ENCODE data around the gene RFX1. TPM values are rescaled to one million over a fixed set of nuclear protein-coding genes. Genes with fewer than 3 reads are reported as not detected.

The RFX1 gene
- total RNA-seq, 2 experiments from 2014 or later: 16.0 to 17.8 TPM

DNA sequence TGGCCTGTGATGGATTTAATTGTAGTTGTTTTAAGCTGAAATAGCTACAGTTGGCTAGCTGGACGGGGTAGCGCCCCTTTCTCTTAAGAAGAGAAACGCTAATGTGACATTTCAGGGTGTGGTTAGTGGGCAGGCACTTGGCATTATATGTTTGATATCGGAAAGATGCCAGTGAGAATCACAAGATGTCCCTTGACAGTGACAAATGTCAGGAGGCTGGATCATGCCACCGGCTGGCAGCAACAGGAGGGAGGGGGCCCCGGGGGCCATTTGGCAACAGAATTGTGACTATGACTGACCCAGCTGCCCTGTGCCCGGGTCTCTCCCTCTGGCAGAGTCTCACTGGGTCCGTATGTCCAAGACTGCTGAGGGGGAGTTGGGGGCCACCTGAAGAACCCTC, 49.1 kb downstream of the RFX1 start:
- H3K4me3 Mint-ChIP-seq: no peak overlapping the region
- CTCF ChIA-PET: interaction anchor here (1.2 kb wide), 1 partner anchor 16 kb away, joined by 3 read pairs; no protein-coding TSS in a partner anchor
- peaks cover 22% of the 10 kb centered on the region for H3K36me3 Mint-ChIP-seq
- H3K9me3 Mint-ChIP-seq (ENCODE audit: low read depth): no peaks in the 10 kb centered on the region
- no peaks in the 10 kb centered on the region for H3K27me3 Mint-ChIP-seq
- H3K27ac Mint-ChIP-seq: no peak overlapping the region
- ATAC-seq (no peak), DNase-seq (no peak)
- peaks cover 17% of the 10 kb centered on the region for H3K4me1 Mint-ChIP-seq

DNA sequence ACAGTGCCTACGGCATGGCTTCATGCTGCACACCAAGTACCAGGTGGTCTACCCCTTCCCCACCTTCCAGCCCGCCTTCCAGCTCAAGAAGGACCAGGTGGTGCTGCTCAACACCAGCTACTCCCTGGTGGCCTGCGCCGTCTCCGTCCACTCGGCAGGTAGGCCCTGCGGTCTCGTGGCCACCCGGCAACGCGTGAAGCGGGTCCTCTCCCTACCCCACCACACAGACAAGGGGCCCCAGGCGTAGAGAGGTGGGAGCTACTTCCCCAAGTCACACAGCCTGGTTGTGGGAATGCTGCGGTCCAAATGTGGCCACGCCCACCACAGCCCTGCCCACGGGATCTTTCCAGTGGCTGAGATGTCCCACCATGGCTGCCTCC, 49.8 kb downstream of the RFX1 start:
- Mint-ChIP-seq H3K4me3 (no peak overlapping the region), H3K4me1 (peaks cover 23% of the 10 kb centered on the region), H3K27me3 (no peaks in the 10 kb centered on the region), H3K36me3 (peaks cover 18% of the 10 kb centered on the region), H3K27ac (no peak overlapping the region), H3K9me3 (ENCODE audit: low read depth) (no peaks in the 10 kb centered on the region)
- ATAC-seq: no peak
- DNase-seq: no peak
- CTCF ChIA-PET: interaction anchor here (0.6 to 1.2 kb wide), 2 partner anchors 16 to 119 kb away, joined by 3 read pairs; no protein-coding TSS in a partner anchor

GRCh38 chr19:13955662-13956364, 50.3 kb downstream of the RFX1 start:
- DNase-seq: no peak
- CTCF ChIA-PET: interaction anchor here (0.6 to 1.2 kb wide), 3 partner anchors 17 to 119 kb away, joined by 3 read pairs; no protein-coding TSS in a partner anchor
- Mint-ChIP-seq H3K36me3 (peaks cover 17% of the 10 kb centered on the region), H3K27me3 (no peaks in the 10 kb centered on the region), H3K27ac (no peak overlapping the region), H3K4me3 (no peak overlapping the region), H3K4me1 (peaks cover 23% of the 10 kb centered on the region), H3K9me3 (ENCODE audit: low read depth) (no peaks in the 10 kb centered on the region)
- ATAC-seq: no peak

GRCh38 chr19:13954185-13954584, 51.9 kb downstream of the RFX1 start:
- no peaks in the 10 kb centered on the region for H3K27me3 Mint-ChIP-seq
- peak overlapping the region; percentile 92 for H3K4me3 Mint-ChIP-seq
- H3K9me3 Mint-ChIP-seq (ENCODE audit: low read depth): no peaks in the 10 kb centered on the region
- CTCF ChIA-PET: interaction anchor here (1.1 to 3.8 kb wide), 3 partner anchors 73 to 105 kb away, joined by 7 to 25 read pairs (median 10); no protein-coding TSS in a partner anchor
- peaks cover 14% of the 10 kb centered on the region for H3K36me3 Mint-ChIP-seq
- ATAC-seq (no peak), DNase-seq (no peak)
- peaks cover 23% of the 10 kb centered on the region for H3K4me1 Mint-ChIP-seq
- H3K27ac Mint-ChIP-seq: no peak overlapping the region

GRCh38 chr19:13952931-13953531, 53.1 kb downstream of the RFX1 start:
- ATAC-seq (no peak), DNase-seq (peak; percentile 48)
- peaks cover 23% of the 10 kb centered on the region for H3K4me1 Mint-ChIP-seq
- H3K27ac Mint-ChIP-seq: peak overlapping the region; percentile 75
- CTCF ChIA-PET: interaction anchor here (0.8 to 3.8 kb wide), 14 partner anchors 25 to 395 kb away, joined by 3 to 25 read pairs (median 6); partner anchors contain the start of genes IL27RA and MISP3
- H3K4me3 Mint-ChIP-seq: peak overlapping the region; percentile 92
- H3K36me3 Mint-ChIP-seq: peaks cover 14% of the 10 kb centered on the region
- no peaks in the 10 kb centered on the region for H3K9me3 Mint-ChIP-seq (ENCODE audit: low read depth)
- H3K27me3 Mint-ChIP-seq: no peaks in the 10 kb centered on the region

DNA sequence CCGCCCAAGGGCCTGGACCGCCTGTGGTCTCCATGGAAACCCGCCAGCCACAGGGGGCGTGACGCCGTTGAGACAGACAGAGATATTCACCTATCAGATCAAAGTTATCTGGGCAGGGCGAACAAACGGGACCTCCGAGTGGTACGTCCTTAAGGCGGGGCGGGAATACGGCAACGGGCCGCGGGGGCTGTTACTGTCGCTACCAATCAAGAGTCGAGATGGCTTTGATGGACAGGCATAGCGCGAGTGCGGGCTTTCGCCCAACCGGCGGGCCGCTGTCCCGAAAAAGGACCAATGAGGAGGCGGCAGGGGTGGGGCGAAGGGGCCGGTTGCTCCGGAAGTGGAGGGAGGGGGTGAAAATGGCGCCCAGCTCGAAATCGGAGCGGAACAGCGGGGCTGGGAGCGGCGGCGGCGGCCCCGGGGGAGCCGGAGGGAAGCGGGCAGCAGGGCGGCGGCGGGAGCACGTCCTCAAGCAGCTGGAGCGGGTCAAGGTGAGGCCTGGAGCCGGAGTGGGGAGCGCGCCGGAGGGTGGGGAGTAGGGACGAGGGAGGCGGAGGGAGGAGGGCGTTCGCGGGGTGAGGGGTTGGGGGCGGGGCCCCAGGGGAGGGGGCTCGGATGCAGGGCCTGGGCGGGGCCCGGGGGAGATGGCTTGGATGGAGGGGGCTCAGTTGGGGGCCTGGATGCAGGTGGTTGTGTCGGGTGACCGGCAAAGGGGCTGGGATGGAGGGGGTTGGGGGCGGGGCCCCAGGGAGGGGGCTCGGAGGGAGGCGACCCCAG, 53.8 kb downstream of the RFX1 start, which contains the start of gene DCAF15:
TSS of gene DCAF15 (plus strand) at position 356 of the 777 bp plus-strand sequence. CDS start at position 360, 4 bp downstream.
- ATAC-seq (peak; percentile 99), DNase-seq (peak; percentile 100)
- peaks cover 23% of the 10 kb centered on the region for H3K4me1 Mint-ChIP-seq
- H3K36me3 Mint-ChIP-seq: peaks cover 14% of the 10 kb centered on the region
- peak within 1 kb of the TSS; percentile 92 for H3K4me3 Mint-ChIP-seq
- H3K27ac Mint-ChIP-seq: peak within 1 kb of the TSS; percentile 81
- H3K9me3 Mint-ChIP-seq (ENCODE audit: low read depth): no peaks in the 10 kb centered on the region
- no peaks in the 10 kb centered on the region for H3K27me3 Mint-ChIP-seq
- CTCF ChIA-PET: interaction anchor here (0.6 to 3.8 kb wide), 16 partner anchors 26 to 781 kb away, joined by 3 to 25 read pairs (median 4); partner anchors contain the start of genes IL27RA and MISP3

DNA sequence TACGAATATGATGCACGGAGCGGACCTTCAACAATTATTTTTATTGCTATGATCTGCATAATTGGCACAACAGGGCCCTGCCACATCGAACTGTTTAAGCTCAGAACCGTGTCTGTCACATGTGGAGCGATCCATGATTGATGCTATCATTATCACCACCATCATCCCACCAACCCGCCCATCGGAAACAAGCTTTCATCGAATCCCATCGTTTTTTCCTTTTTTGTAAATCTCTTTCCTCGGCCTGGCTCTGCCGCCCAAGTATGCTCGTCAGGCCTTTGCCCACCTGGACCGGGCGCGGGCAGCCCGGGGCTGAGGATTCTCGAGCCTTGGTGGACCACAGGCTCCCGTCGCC, 54.3 kb downstream of the RFX1 start:
- ATAC-seq (peak; percentile 5), DNase-seq (no peak)
- no peaks in the 10 kb centered on the region for H3K27me3 Mint-ChIP-seq
- peak overlapping the region; percentile 81 for H3K27ac Mint-ChIP-seq
- H3K9me3 Mint-ChIP-seq (ENCODE audit: low read depth): no peaks in the 10 kb centered on the region
- peaks cover 23% of the 10 kb centered on the region for H3K4me1 Mint-ChIP-seq
- H3K4me3 Mint-ChIP-seq: peak overlapping the region; percentile 92
- CTCF ChIA-PET: interaction anchor here (0.6 to 3.8 kb wide), 11 partner anchors 30 to 781 kb away, joined by 3 to 25 read pairs (median 3); partner anchors contain the start of gene IL27RA
- H3K36me3 Mint-ChIP-seq: peaks cover 12% of the 10 kb centered on the region

DNA sequence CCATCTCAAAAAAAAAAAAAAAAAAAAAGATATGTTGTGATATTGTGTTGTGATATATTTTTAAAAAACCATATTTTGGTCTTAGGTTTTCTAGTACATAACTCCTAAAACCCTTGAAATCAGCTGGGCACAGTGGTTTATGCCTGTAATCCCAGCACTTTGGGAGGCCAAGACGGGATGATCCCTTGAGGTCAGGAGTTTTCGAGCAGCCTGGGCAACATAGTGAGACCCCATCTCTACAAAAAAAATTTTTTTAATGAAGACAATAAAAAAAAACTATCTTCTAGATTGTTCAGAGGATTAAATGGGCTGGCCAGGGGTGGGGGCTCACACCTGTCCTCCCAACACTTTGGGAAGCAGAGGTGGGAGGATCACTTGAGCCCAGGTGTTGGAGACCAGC, 55.1 kb downstream of the RFX1 start:
- DNase-seq: no peak
- H3K4me3 Mint-ChIP-seq: no peak overlapping the region
- peaks cover 23% of the 10 kb centered on the region for H3K4me1 Mint-ChIP-seq
- ATAC-seq: no peak
- no peaks in the 10 kb centered on the region for H3K9me3 Mint-ChIP-seq (ENCODE audit: low read depth)
- H3K27ac Mint-ChIP-seq: no peak overlapping the region
- H3K27me3 Mint-ChIP-seq: no peaks in the 10 kb centered on the region
- H3K36me3 Mint-ChIP-seq: peaks cover 8% of the 10 kb centered on the region
- CTCF ChIA-PET: interaction anchor here (0.5 to 1.6 kb wide), 3 partner anchors 60 to 369 kb away, joined by 3 read pairs; no protein-coding TSS in a partner anchor

- no peaks in the 10 kb centered on the region for H3K27me3 Mint-ChIP-seq
- CTCF ChIA-PET: interaction anchor here (0.6 to 1.9 kb wide), 2 partner anchors 13 to 752 kb away, joined by 3 to 4 read pairs; no protein-coding TSS in a partner anchor
- H3K36me3 Mint-ChIP-seq: no peaks in the 10 kb centered on the region
- DNase-seq (no peak), ATAC-seq (no peak)
- no peak overlapping the region for H3K27ac Mint-ChIP-seq
- no peaks in the 10 kb centered on the region for H3K4me1 Mint-ChIP-seq
- H3K4me3 Mint-ChIP-seq: no peak overlapping the region
- H3K9me3 Mint-ChIP-seq (ENCODE audit: low read depth): no peaks in the 10 kb centered on the region
Measured at GRCh38 chr19:13946414-13946813, 59.7 kb downstream of the RFX1 start.

DNA sequence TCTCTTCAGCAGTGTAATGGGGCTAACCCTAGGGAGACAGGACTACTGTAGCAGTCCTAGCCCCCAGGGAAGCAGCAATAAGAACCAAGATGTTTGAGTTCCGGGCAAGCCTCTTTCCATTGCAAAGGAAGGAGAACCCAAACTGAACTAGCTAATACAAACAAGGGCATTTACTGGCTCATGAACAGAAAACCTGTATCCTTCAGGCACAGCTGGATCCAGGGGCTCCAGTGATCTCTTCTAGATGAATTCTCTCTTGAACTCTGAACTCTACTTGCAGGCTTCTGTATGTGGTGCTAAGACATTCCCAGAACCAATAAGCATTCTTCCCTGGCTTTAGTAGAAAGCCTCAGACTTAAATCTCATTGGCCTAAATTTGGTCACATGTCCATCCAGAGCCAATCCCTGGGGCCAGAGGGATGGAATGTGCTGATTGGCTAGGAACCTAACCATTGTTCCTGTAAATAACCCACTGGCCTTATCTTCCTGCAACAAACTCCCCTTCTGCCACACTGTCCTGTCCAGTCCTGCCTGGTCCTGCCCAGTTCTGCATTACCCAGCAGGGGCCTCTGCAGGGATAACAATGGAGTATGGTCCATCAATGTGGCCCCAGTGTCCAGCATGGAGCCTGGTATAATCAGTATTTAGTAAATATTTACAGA, 64.0 kb downstream of the RFX1 start:
- Mint-ChIP-seq H3K27ac (no peak overlapping the region), H3K36me3 (no peaks in the 10 kb centered on the region), H3K27me3 (peaks cover 4% of the 10 kb centered on the region), H3K4me3 (no peak overlapping the region), H3K4me1 (no peaks in the 10 kb centered on the region), H3K9me3 (ENCODE audit: low read depth) (no peaks in the 10 kb centered on the region)
- no peak for DNase-seq
- no peak for ATAC-seq
- CTCF ChIA-PET: interaction anchor here (0.6 kb wide), 1 partner anchor 137 kb away, joined by 5 read pairs; no protein-coding TSS in a partner anchor

DNA sequence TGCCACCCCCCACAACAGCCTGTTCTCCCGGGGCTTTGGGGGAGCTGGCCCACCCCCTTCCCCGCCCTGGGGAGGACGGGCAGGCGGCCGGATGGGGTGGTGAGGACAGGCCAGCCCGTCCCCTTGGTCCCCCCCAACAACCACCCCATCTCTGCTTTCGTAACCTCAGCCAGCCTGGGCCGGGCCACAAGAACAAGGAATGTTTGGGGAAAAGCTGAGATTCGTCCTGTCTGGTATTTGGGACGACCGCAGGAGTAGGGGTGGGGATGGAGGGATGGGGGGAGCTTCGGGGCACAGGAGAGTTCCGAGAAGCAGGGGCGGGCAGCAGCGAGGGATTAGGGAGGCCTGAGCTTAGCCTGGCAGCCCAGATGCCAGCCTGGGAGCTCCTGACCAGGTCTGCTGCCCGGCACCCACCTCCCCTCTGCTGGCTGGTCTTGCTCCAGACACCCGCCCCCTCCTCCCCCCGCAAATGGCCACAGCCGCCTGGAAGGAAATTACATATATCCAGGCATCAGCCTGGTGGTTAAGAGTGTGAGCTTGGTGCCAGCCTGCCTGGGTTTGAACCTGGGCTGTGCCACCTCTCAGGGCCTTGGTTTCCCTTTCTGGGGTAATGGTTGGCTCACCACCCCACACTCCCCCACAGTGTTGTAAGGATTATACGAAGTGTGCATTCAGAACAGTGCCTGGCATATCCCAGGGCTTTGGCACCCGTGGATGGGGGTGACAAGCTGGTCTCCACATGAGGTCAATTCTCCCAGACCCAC, 67.6 kb downstream of the RFX1 start, which contains the start of gene PODNL1:
TSS of gene PODNL1 (minus strand) at position 117 of the 764 bp plus-strand sequence. CDS start 236 bp downstream, outside the sequence.
- CTCF ChIA-PET: interaction anchor here (1.2 kb wide), 1 partner anchor 35 kb away, joined by 4 read pairs; no protein-coding TSS in a partner anchor
- DNase-seq (no peak), ATAC-seq (no peak)
- H3K27me3 Mint-ChIP-seq: peaks cover 4% of the 10 kb centered on the region
- no peaks in the 10 kb centered on the region for H3K9me3 Mint-ChIP-seq (ENCODE audit: low read depth)
- H3K4me1 Mint-ChIP-seq: peaks cover 6% of the 10 kb centered on the region
- H3K4me3 Mint-ChIP-seq: no peak within 1 kb of the TSS
- no peaks in the 10 kb centered on the region for H3K36me3 Mint-ChIP-seq
- H3K27ac Mint-ChIP-seq: no peak within 1 kb of the TSS
